Activated T-helper 1 cell treated with Interleukin-2 at 50 U/mL for 16 hours (primary cell): ENCODE measurements around the gene ZDHHC24.
"Not testable (repeated sequence)": the region's sequence is repeated elsewhere in the genome, so short reads cannot be mapped to it uniquely, and the experiment has no call there.

Source experiments
- DNase-seq: peaks from one replicate; pipeline ENCODE4 v3.0.0-alpha.2; 2020; ENCODE audit warnings: low read depth

Gene ZDHHC24, protein sequence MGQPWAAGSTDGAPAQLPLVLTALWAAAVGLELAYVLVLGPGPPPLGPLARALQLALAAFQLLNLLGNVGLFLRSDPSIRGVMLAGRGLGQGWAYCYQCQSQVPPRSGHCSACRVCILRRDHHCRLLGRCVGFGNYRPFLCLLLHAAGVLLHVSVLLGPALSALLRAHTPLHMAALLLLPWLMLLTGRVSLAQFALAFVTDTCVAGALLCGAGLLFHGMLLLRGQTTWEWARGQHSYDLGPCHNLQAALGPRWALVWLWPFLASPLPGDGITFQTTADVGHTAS

DNA sequence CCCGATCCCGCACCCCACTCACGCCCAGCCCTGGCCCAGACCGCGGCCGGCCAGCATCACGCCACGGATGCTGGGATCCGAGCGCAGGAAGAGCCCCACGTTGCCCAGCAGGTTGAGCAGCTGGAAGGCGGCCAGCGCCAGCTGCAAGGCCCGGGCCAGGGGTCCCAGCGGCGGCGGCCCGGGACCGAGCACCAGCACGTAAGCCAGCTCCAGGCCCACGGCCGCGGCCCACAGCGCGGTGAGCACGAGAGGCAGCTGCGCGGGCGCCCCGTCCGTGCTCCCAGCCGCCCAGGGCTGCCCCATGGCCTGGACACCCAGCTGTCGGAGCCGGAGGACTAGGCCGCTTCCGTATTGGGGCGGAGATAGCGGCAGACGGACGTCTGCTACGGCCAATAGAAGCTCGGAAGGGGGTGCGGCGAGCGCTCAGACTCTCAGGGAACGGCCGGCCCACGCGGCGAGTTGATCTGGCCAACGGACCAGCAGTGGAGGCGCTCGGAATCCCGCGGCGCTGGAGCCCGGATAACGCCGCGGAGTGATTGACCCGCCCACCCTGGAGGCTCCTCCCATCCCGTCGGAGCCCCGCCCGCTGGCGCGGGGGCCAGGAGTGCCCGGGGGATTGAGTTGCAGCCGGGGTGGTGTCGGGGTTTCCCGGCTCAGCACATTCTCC is at the start of gene ZDHHC24:
ZDHHC24 (minus strand) TSS at position 348 of the 667 bp plus-strand sequence; CDS start at position 303, 45 bp downstream.
- DNase-seq = peak; percentile 74

DNA sequence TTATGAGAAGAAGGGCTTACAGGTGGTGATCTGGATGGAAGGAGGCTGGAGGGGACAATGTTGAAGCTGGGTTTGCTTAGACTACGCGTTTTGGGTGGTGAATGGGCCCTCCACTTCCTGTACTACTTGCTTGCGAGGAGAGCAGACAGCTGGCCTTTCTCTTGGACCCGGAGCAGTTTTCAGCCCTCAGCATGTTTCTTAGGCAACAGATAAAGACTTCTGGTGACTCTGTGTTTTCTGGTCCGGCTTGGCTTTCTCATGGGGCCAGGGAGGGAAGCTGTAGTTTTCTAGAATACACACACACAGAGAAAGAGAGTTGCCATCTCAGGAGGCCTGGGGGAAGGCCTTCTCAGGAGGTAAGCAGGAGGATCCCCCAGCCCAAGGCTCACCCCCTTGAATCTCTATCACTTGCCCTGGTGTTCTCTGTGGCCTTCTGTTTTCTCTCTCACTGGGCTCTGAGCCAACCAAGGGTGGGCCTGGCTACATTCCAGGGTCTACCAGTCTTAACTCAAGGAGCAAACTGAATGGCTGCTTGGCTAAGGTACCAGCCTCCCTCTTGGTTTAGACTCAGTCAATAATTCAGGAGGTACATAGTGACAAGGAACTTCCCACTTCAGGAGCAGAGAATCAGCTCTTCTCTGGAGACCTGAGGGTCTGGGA is 49.5 kb upstream of the ZDHHC24 start:
- DNase-seq = no peak

DNA sequence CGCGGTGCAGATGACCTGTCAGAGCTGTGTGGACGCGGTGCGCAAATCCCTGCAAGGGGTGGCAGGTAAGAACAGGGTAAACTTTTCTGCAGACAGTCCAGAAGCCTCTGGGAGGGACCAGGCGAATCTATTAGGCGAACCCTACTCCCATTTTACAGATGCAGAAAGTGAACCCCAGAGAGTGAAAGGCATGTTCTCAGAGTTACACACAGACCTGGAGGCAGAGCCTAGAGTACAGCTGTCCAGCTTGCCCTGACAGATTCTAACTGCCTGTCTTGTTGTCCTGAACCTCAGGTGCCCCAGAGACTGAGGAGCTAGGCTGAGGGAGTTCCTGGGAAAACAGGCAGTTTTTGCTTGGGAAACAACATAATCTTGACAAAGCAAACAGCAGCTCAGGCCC is 47.8 kb upstream of the ZDHHC24 start:
- no peak for DNase-seq

DNA sequence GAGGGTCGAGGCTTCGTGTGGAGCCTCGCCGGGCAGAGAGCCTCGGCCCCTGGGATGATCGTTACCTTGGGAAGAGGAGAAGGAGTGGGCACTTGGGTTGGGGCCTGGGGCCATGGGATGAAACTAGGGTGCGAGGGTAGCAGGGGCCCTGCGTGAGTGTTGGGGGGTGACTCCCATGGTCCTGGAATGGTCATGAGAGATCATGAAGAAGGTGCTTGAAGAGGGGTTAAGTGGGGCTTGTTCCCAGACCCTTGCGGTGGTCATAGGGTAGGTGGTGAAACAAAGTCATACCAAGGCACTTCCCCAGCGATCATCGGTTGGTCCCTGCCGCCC is 47.4 kb upstream of the ZDHHC24 start:
- DNase-seq = no peak

DNA sequence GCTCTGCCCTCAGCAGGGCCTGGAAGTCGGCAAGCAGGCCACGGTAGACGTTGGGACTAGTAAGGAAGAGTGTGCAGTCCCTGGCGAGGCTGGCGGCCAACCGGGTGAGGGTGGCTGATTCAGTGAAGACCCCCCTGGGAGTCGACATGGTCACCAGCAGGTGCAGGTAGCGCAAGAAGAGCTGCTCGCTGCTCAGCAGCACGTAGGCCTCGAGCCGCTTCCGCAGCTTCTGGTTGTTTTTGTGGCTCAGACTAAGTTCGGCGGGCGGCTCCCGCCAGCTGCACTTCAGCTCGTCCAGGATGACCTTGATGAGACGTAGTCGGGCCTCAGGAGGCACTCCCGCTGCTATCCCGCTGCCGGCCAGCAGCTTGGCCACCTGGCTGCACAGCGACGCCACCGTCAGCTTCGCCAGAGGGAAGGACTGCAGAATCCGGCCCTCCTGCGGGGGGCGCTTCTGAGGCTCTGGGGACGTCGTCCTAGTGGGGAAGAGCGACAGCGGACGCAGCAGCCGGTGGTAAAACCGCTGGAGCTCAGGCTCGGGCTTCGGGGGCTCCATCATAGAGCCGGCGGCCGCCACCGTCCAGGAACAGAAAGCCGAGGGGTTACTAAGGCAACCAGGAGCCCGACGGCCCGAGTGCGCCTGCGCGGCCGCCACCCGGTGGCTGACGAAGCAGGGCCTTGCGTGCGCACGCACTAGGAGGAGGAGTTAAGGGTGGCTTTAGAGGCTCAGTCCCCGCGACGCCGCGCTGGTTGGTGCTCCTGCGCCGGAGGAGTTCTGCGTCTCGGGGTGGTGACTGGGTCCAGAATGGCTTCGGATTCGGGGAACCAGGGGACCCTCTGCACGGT is 46.8 kb upstream of the ZDHHC24 start, which contains the start of the genes CCDC87 and CCS:
CCDC87 (minus strand) TSS at position 607 of the 846 bp plus-strand sequence; CDS start at position 559, 48 bp downstream.
CCS (plus strand) TSS at position 729 of the 846 bp plus-strand sequence; CDS start at position 806, 77 bp downstream.
- peak; percentile 98 for DNase-seq

DNA sequence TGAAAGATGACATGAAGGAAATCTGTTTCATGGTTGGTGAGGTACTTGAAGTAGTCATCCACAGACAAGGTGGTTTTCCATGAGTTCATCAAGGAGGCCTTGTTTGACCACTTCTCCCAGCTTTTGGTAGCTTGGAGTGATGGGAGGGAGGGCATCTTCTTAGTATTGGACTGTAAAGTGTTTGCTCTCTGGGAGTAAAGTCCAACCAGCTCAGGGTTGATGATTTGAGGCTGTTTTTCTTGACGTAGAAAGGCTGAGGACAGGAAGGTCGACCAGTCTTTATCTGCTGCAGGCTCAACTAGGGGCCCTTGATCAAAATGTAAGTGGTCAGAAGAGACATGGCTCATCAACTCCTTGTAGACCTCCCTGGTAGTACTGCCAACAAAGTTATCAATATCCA is 45.3 kb upstream of the ZDHHC24 start:
- no peak for DNase-seq

DNA sequence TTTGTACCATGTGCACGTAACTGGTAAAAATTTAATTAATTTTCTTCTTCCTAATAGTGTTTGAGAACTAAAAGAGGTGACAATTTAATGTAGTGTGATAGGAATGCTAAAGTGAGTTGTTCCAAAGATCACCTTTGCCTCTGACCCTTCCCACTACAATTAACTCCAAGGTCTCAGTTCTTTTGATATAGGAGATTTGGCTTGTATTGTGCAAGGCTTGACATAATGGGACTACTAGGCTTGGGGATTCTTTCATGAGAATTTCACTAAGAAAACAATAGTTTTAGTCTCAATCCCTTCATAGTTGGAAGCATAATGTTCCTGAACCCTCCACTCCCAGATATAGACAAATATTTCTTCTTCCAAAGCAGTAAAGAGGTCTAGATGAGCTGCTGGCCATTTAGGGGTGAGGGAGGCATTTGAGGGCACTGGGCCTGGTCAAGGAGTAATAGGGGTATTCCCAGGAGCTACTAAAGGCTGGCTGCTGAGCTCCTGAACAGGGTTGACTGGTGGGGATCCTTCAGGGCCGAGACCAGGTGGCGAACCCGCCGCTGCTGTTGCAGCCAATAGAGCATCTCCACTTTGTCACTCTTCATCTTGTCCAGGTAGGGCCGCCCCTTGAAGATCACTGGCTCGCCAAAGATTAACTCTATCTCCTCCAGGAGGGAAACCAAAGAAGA is 44.3 kb upstream of the ZDHHC24 start:
- DNase-seq = no peak

DNA sequence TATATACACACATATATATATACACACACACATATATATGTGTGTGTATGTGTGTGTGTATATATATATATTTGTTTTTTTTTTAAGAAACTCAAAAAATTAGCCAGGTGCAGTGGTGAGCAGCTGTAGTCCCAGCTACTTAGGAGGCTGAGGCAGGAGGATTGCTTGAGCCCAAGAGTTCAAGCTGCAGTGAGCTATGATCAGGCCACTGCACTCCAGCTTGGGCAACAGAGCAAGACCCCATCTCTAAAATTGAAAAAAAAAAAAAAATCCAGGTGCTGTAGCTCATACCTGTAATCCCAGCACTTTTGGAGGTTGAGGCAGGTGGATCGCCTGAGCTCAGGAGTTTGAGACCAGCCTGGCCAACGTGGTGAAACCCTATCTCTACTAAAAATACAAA is 43.5 kb upstream of the ZDHHC24 start:
- not testable (repeated sequence) for DNase-seq

DNA sequence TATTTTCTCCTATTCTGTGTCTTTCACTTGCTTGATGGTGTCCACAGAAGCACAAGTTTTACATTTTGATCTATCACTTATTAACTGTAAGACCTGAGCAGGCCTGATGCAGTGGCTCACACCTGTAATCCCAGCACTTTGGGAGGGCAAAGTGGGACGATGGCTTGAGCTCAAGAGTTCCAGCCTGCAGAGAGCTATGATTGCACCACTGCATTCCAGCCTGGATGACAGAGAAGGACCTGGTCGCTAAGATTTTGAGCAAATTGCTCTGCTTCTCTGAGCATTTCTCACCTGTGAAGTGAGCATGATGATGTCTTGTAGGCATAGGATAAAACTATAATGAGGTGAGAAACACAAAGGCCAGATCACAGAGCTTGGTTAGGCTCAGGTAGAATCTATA is 40.3 kb upstream of the ZDHHC24 start:
- DNase-seq = no peak

DNA sequence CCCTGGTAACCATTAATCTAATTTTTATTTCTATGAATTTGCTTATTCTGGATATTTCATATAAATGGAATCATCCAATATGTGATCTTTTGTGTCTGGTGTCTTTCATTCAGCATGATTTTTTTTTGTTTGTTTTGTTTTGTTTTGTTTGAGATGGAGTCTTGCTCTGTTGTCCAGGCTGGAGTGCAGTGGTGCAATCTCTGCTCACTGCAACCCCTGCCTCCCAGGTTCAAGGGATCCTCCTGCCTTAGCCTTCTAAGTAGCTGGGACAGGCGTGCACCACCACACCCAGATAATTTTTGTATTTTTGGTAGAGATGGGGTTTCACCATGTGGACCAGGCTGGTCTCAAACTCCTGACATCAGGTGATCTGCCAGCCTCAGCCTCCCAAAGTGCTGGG is 39.6 kb upstream of the ZDHHC24 start:
- not testable (repeated sequence) for DNase-seq

DNA sequence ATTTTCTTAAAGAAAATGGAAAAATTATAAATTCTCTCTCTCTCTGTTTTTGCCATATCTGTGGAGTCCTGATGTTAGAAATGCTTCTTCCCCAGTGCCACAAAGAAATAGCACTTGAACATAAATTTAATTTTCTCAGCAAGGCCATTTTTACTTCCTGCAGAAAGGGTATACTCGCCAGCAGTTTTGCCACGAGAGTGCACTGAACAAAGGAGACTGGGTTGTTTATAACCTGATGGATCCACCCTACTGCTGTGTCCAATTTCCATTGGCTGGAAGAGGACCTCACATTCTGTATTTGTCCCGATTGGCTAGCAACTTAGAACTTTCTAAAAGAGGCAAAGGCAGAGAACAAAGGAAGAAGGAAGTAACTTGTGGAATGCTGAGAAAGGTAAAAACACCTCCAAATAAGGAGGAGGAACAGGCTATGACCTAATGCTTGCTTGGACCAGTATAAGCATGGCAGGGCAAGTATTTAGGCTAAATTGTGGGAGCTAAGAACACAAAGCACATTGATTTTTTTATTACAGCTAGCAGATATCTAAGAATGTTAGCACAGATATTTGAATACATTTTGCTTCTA is 36.8 kb upstream of the ZDHHC24 start:
- not testable (repeated sequence) for DNase-seq

DNA sequence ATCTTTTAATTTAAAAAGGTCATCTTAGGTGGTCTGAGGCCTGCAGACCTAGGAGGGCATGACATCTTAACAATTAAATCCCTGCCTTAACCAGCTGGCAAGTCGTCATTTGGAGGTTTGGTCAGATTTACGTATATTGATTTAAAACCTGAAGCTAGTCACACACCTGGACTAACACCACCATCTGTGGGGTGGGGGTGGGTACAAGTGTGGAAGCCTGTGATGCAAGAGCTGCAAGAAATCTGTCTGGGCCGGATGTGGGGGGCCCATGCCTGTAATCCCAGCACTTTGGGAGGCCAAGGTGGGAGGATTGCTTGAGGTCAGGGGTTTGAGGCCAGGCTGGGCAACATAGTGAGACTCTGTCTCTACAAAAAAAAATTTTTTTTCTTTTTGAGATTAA is 35.4 kb upstream of the ZDHHC24 start:
- DNase-seq = no peak

DNA sequence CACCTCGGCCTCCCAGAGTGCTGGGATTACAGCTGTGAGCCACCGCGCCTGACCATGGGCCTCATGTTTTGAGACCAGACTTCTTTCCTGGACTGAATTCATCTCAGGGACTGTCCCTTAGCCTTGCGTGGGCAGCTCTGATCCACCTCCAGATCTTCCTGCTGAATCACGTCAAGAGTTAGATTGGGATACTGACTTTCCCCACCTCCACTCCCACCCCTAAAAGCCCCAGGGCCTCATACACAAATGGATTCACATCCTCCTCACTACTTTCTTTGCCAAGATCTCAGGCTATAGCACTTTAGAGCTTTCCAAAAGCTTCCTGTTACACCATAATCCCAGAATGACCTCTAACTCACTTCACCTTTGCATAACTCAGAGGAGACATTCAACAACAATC is 35.0 kb upstream of the ZDHHC24 start:
- DNase-seq = no peak

DNA sequence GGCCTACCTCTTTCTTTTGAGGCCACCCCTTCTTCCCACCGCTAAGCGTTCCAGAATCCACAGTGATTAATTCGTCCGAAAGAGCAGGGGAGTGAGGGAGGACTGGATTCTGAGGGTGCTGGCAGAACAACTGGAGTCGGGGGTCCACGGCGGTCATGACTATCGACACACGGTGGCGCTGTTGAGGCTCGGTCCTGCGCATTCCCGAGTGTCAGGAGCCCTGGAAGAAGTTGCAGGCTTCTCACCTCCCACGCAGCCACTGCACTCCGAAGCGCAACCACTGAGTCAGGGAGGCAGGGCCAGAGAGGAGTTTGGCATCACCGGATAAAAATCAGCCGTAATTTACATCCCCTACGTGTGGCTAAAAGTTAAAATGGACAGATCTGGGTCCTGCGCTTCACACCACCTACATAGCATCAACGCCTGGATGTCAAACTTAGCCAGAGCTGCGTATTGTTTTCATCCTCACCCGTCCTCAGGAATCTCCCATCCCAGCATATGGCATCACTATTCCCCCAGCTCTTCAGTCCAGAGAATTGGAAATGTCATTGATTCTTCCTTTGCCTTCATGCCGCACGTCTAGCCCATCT is 33.3 kb upstream of the ZDHHC24 start:
- DNase-seq = peak; percentile 53

DNA sequence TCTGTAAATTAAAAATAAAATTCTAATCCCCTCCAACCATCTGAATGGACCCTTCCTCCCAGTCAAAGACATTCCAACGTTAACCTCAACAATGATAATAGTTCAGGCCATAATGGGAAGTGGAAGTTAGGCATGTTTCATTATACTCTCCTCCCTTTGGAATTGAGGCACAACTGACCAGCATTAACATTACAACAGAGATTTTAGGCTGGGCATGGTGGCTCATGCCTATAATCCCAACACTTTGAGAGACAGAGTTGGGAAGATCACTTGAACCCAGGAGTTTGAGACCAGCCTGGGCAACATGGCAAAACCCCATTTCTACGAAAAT is 25.0 kb upstream of the ZDHHC24 start:
- no peak for DNase-seq

DNA sequence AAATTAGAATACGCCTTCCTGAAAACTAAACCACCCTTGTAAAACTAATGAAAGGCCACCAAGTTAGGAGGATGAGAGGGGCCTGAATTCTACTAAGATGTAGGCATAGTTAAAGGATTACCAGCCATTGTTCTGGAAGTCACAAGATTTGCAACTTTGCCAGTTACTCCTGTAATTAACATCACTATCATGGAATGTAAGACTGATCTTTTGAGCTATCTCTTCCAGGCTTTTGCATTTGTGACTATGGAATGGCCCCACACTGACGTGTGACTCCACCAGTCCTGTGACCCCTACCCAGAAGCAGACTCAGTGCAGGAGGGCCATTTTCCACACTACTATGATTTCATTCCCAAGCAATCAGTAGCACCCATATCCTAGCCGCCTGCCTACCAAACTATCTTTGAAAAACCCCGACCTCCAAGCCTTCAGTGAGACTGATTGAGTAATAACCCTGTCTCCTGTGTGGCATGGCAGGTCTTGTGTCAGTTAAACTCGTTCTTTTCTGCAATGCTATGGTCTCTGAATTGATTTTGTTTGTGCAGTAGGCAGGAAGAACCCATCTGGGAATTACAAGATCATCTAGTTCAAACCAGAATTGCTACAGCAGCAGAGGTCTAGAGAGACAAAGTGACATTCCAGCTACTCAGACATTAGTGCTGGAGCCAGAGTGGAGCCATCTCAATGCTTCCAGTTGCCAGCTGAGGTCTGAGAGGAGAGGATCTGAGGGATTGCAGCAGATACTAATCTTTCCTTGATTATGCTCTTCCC is 24.4 kb upstream of the ZDHHC24 start:
- no peak for DNase-seq

DNA sequence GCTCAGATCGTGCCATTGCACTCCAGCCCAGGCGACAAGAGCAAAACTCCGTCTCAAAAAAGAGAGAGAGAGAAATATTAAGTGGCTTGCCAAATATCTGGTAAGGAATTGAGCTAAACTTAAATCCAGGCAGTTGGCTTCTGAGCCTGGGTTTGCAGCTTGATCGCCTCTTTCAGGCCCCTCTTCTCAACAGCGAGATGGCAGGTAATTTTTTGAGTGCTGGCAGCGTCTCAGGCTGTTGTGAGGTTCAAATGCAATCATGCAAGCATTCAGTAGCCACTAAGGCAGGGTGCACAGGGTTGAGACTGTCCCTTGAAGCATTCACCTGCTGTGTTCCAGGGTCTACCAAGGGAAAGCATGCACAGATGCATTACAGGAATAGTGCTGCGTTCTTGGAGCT is 23.2 kb upstream of the ZDHHC24 start:
- DNase-seq = no peak

DNA sequence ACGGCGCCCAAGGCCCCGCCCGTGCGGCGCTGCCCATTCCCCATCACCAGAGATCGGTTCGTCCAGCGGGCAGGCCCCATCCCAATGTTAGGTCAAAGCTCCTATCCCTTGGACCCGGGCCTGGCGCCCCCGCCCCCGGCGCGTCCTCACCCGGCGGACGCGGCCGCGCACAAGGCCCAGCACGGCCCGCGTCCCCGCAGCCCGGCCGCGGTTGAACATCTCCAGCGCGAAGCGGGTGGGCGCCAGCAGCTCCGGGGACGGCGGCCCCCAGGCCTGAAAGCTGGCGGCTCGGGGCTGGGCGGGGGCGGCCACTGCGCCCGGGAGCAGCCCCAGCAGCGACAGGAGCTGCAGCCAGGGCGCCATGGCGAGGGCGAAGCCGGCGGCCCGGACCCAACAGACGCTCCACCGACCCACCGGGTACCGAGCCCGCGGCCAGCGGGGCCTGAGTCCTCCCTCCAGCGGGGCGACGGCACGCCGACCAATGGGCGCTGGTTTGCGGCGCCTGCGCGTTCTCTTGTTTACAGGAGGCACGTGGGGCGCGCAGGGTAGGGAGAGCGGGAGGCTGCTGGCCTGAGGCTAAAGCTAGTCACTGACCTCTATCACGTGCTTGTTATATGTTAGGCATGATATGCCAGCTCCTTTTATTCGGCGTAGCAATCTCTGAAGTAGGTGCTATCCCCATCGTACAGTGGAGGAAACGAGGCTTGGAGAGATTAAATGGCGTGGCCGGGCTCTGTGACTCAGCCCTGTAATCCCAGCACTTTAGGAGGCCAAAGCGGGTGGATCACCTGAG is 22.5 kb upstream of the ZDHHC24 start, which contains the start of gene CTSF:
CTSF (minus strand) TSS at position 483 of the 793 bp plus-strand sequence; CDS start at position 363, 120 bp downstream.
- peak; percentile 62 for DNase-seq

DNA sequence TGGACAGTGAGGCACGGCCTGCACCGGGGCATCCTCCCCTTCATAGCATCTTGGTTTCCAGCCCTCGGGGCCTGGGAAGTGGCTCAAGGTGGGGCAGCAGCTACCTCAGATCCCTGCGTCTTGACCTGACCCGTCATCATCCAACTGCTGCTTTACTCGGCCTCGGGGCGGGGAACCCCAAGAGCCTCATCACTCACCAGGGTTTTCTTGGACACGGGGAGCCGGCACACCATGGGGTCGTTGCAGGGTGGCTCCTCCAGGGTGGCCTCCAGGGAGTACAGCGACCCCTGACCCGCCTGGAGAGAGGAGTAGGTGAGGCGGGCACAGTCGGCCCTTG is 21.9 kb upstream of the ZDHHC24 start:
- DNase-seq = no peak
